ENCODE results near the gene KMT2E. TPM values are rescaled to one million over a fixed set of nuclear protein-coding genes. Genes with fewer than 3 reads are reported as not detected.

KMT2E gene
- total and polyA plus RNA-seq, 2 donors (not counting 3 experiments of a cell fraction or from before 2014, with no cell fraction given): 19.0 to 74.8 TPM

GRCh38 chr7:105137898-105138297 is 123.9 kb downstream of the KMT2E start:
- Histone ChIP-seq H3K4me3 (replicated peaks in 1 of 3; ENCODE audit: insufficient read depth in 1 of 3, low read depth in 1 of 3, low read length in 3 of 3) (no peak overlapping the region), H3K27ac (ENCODE audit: insufficient read depth, low read depth, low read length) (no peak overlapping the region), H2AFZ (ENCODE audit: low read depth, low read length) (no peak overlapping the region), H3K36me3 (ENCODE audit: control insufficient read depth in 2 of 2, extremely low read depth in 1 of 2, insufficient read depth in 2 of 2, low read length in 2 of 2) (peaks cover 0 to 8% of the 10 kb centered on the region in 2 experiments), H3K9me3 (replicated peaks; ENCODE audit: control insufficient read depth, insufficient read depth, low read length) (no peaks in the 10 kb centered on the region), H3K4me2 (ENCODE audit: insufficient read depth, low read length) (no peak overlapping the region), H3K9me1 (replicated peaks; ENCODE audit: control insufficient read depth, extremely low read depth, insufficient read depth, low read length) (no peaks in the 10 kb centered on the region), H3K4me1 (ENCODE audit: control insufficient read depth, extremely low read depth, insufficient read depth, low read length) (peaks cover 7% of the 10 kb centered on the region), H3K79me2 (ENCODE audit: control insufficient read depth, insufficient read depth, low read length) (peaks cover 12% of the 10 kb centered on the region), H3K9ac (replicated peaks; ENCODE audit: extremely low read depth, insufficient read depth, low read length) (no peak overlapping the region), H4K20me1 (replicated peaks; ENCODE audit: control insufficient read depth, extremely low read depth, insufficient read depth, low read length) (no peaks in the 10 kb centered on the region), H3K27me3 (ENCODE audit: control insufficient read depth in 2 of 2, insufficient read depth in 2 of 2, low read length in 2 of 2) (no peaks in the 10 kb centered on the region)
- TF ChIP-seq JUN (IDR thresholded peaks at IDR 0.05; ENCODE audit: borderline replicate concordance, insufficient read depth, insufficient read length, low read depth): no peak
- dilution Hi-C loops (cut with MboI; ENCODE audit: extremely low pct_ligation_motif_present, low sequenced_read_pairs) (no loop called here), intact Hi-C loops (cut with micrococcal nuclease) (no loop called here)
- ChIA-PET POLR2A (no interaction called here), CTCF (no interaction called here)
- DNase-seq (ENCODE audit: low read depth, low spot score): no peak
- BruUV-seq (replicated peaks): no TSS peak
- FAIRE-seq: no peak

GRCh38 chr7:105139381-105139780 is 125.4 kb downstream of the KMT2E start:
- dilution Hi-C loops (cut with MboI; ENCODE audit: extremely low pct_ligation_motif_present, low sequenced_read_pairs): no loop called here

More at GRCh38 chr7:105139381-105139780, 125.4 kb downstream of the KMT2E start:
- H2AFZ ChIP-seq (ENCODE audit: low read depth, low read length): no peak overlapping the region
- no peak for FAIRE-seq
- H4K20me1 ChIP-seq (replicated peaks; ENCODE audit: control insufficient read depth, extremely low read depth, insufficient read depth, low read length): no peaks in the 10 kb centered on the region
- CTCF ChIA-PET: interaction anchor here (0.9 to 1.4 kb wide), 2 partner anchors 9 to 15 kb away, joined by 3 to 4 read pairs; no protein-coding TSS in a partner anchor
- POLR2A ChIA-PET: no interaction called here
- no peak for DNase-seq (ENCODE audit: low read depth, low spot score)
- no peaks in the 10 kb centered on the region for H3K9me1 ChIP-seq (replicated peaks; ENCODE audit: control insufficient read depth, extremely low read depth, insufficient read depth, low read length)
- H3K36me3 ChIP-seq (ENCODE audit: control insufficient read depth in 2 of 2, extremely low read depth in 1 of 2, insufficient read depth in 2 of 2, low read length in 2 of 2): peaks cover 0 to 9% of the 10 kb centered on the region in 2 experiments
- H3K4me3 ChIP-seq (replicated peaks in 1 of 3; ENCODE audit: insufficient read depth in 1 of 3, low read depth in 1 of 3, low read length in 3 of 3): no peak overlapping the region
- TF ChIP-seq POLR2A (IDR thresholded peaks at IDR 0.05; ENCODE audit: low read depth, low read length): no peak
- no peak for TF ChIP-seq EZH2 (IDR thresholded peaks at IDR 0.05; ENCODE audit: borderline replicate concordance, low read depth, low read length, severe bottlenecking)
- TF ChIP-seq FOS (IDR thresholded peaks at IDR 0.05; ENCODE audit: borderline replicate concordance, insufficient read depth, low read length): no peak
- TF ChIP-seq MAX (IDR thresholded peaks at IDR 0.05; ENCODE audit: insufficient read depth, insufficient read length): no peak
- no peak for TF ChIP-seq CTCF (IDR thresholded peaks at IDR 0.05; ENCODE audit: extremely low read depth in 1 of 2, insufficient read depth in 1 of 2, low read depth in 1 of 2, low read length in 2 of 2)
- no peak for TF ChIP-seq POLR2AphosphoS5 (IDR thresholded peaks at IDR 0.05; ENCODE audit: insufficient read depth, low read depth, low read length)
- TF ChIP-seq MYC (IDR thresholded peaks at IDR 0.05; ENCODE audit: low read depth, low read length): no peak
- no peak for TF ChIP-seq JUN (IDR thresholded peaks at IDR 0.05; ENCODE audit: borderline replicate concordance, insufficient read depth, insufficient read length, low read depth)
- TF ChIP-seq GATA2 (IDR thresholded peaks at IDR 0.05; ENCODE audit: insufficient read depth, insufficient read length, low read depth, low read length): no peak
- no peak overlapping the region for H3K9ac ChIP-seq (replicated peaks; ENCODE audit: extremely low read depth, insufficient read depth, low read length)
- H3K27ac ChIP-seq (ENCODE audit: insufficient read depth, low read depth, low read length): no peak overlapping the region
- peaks cover 5% of the 10 kb centered on the region for H3K4me1 ChIP-seq (ENCODE audit: control insufficient read depth, extremely low read depth, insufficient read depth, low read length)
- BruUV-seq (replicated peaks): no TSS peak
- H3K4me2 ChIP-seq (ENCODE audit: insufficient read depth, low read length): no peak overlapping the region
- H3K27me3 ChIP-seq (ENCODE audit: control insufficient read depth in 2 of 2, insufficient read depth in 2 of 2, low read length in 2 of 2): no peaks in the 10 kb centered on the region
- H3K9me3 ChIP-seq (replicated peaks; ENCODE audit: control insufficient read depth, insufficient read depth, low read length): no peaks in the 10 kb centered on the region
- intact Hi-C loops (cut with micrococcal nuclease): no loop called here
- H3K79me2 ChIP-seq (ENCODE audit: control insufficient read depth, insufficient read depth, low read length): peaks cover 5% of the 10 kb centered on the region

Measured in endothelial cell of umbilical vein (primary cell).